ENCODE measurements around the gene CFAP92.

The CFAP92 gene

GRCh38 chr3:128923576-128923975 is 70.3 kb downstream of the CFAP92 start:
- no peak overlapping the region for H3K27ac ChIP-seq (ENCODE audit: low read length)
- H3K4me3 ChIP-seq (ENCODE audit: low read length): no peak overlapping the region
- H3K9ac ChIP-seq (ENCODE audit: low read depth, low read length): no peak overlapping the region
- peaks cover 13% of the 10 kb centered on the region; the same call in 1 of the 2 replicates for H3K36me3 ChIP-seq (ENCODE audit: insufficient read depth, low read depth, low read length)
- peaks cover 90% of the 10 kb centered on the region for H3K9me3 ChIP-seq (ENCODE audit: insufficient read depth, low read depth, low read length)
- no peaks in the 10 kb centered on the region for H3K27me3 ChIP-seq (ENCODE audit: insufficient read depth, low read length)
- no peaks in the 10 kb centered on the region for H3K4me1 ChIP-seq (ENCODE audit: insufficient read depth, low read length)

- Histone ChIP-seq H3K9me3 (ENCODE audit: insufficient read depth, low read depth, low read length) (peaks cover 90% of the 10 kb centered on the region), H3K4me3 (ENCODE audit: low read length) (no peak overlapping the region), H3K9ac (ENCODE audit: low read depth, low read length) (no peak overlapping the region)
Measured at GRCh38 chr3:128922804-128923459, 70.9 kb downstream of the CFAP92 start.

GRCh38 chr3:128919988-128920387 is 73.9 kb downstream of the CFAP92 start:
- H3K9me3 ChIP-seq (ENCODE audit: insufficient read depth, low read depth, low read length): peaks cover 70% of the 10 kb centered on the region
- H3K9ac ChIP-seq (ENCODE audit: low read depth, low read length): no peak overlapping the region
- no peaks in the 10 kb centered on the region for H3K27me3 ChIP-seq (ENCODE audit: insufficient read depth, low read length)
- H3K4me1 ChIP-seq (ENCODE audit: insufficient read depth, low read length): no peaks in the 10 kb centered on the region
- H3K27ac ChIP-seq (ENCODE audit: low read length): no peak overlapping the region
- no peak overlapping the region for H3K4me3 ChIP-seq (ENCODE audit: low read length)
- H3K36me3 ChIP-seq (ENCODE audit: insufficient read depth, low read depth, low read length): peaks cover 49% of the 10 kb centered on the region

More at GRCh38 chr3:128922804-128923459, 70.9 kb downstream of the CFAP92 start:
- Histone ChIP-seq H3K36me3 (ENCODE audit: insufficient read depth, low read depth, low read length) (peaks cover 20% of the 10 kb centered on the region; the same call in 1 of the 2 replicates), H3K4me1 (ENCODE audit: insufficient read depth, low read length) (no peaks in the 10 kb centered on the region), H3K27me3 (ENCODE audit: insufficient read depth, low read length) (no peaks in the 10 kb centered on the region), H3K27ac (ENCODE audit: low read length) (no peak overlapping the region)

- Histone ChIP-seq H3K27ac (ENCODE audit: low read length) (no peak overlapping the region), H3K9ac (ENCODE audit: low read depth, low read length) (no peak overlapping the region), H3K27me3 (ENCODE audit: insufficient read depth, low read length) (no peaks in the 10 kb centered on the region), H3K4me3 (ENCODE audit: low read length) (no peak overlapping the region), H3K4me1 (ENCODE audit: insufficient read depth, low read length) (no peaks in the 10 kb centered on the region), H3K36me3 (ENCODE audit: insufficient read depth, low read depth, low read length) (peaks cover 76% of the 10 kb centered on the region), H3K9me3 (ENCODE audit: insufficient read depth, low read depth, low read length) (peaks cover 44% of the 10 kb centered on the region)
Measured at GRCh38 chr3:128917291-128917690, 76.6 kb downstream of the CFAP92 start.

GRCh38 chr3:128914966-128915645 is 78.8 kb downstream of the CFAP92 start:
- Histone ChIP-seq H3K27me3 (ENCODE audit: insufficient read depth, low read length) (no peaks in the 10 kb centered on the region), H3K4me3 (ENCODE audit: low read length) (no peak overlapping the region), H3K36me3 (ENCODE audit: insufficient read depth, low read depth, low read length) (peaks cover 93% of the 10 kb centered on the region), H3K4me1 (ENCODE audit: insufficient read depth, low read length) (no peaks in the 10 kb centered on the region), H3K9me3 (ENCODE audit: insufficient read depth, low read depth, low read length) (peaks cover 26% of the 10 kb centered on the region), H3K9ac (ENCODE audit: low read depth, low read length) (no peak overlapping the region), H3K27ac (ENCODE audit: low read length) (no peak overlapping the region)

- peaks cover 95% of the 10 kb centered on the region for H3K36me3 ChIP-seq (ENCODE audit: insufficient read depth, low read depth, low read length)
Measured at GRCh38 chr3:128911911-128912310, 82.0 kb downstream of the CFAP92 start.

GRCh38 chr3:128910006-128910405 is 83.9 kb downstream of the CFAP92 start:
- Histone ChIP-seq H3K9me3 (ENCODE audit: insufficient read depth, low read depth, low read length) (no peaks in the 10 kb centered on the region), H3K4me3 (ENCODE audit: low read length) (no peak overlapping the region), H3K36me3 (ENCODE audit: insufficient read depth, low read depth, low read length) (peaks cover 94% of the 10 kb centered on the region), H3K9ac (ENCODE audit: low read depth, low read length) (no peak overlapping the region), H3K27ac (ENCODE audit: low read length) (no peak overlapping the region), H3K4me1 (ENCODE audit: insufficient read depth, low read length) (no peaks in the 10 kb centered on the region), H3K27me3 (ENCODE audit: insufficient read depth, low read length) (no peaks in the 10 kb centered on the region)

More at GRCh38 chr3:128911911-128912310, 82.0 kb downstream of the CFAP92 start:
- Histone ChIP-seq H3K9me3 (ENCODE audit: insufficient read depth, low read depth, low read length) (no peaks in the 10 kb centered on the region; the same call in 1 of the 2 replicates), H3K4me1 (ENCODE audit: insufficient read depth, low read length) (no peaks in the 10 kb centered on the region), H3K27ac (ENCODE audit: low read length) (no peak overlapping the region), H3K4me3 (ENCODE audit: low read length) (no peak overlapping the region), H3K9ac (ENCODE audit: low read depth, low read length) (no peak overlapping the region), H3K27me3 (ENCODE audit: insufficient read depth, low read length) (no peaks in the 10 kb centered on the region)

GRCh38 chr3:128908951-128909350 is 84.9 kb downstream of the CFAP92 start:
- peaks cover 92% of the 10 kb centered on the region for H3K36me3 ChIP-seq (ENCODE audit: insufficient read depth, low read depth, low read length)
- H3K9ac ChIP-seq (ENCODE audit: low read depth, low read length): no peak overlapping the region
- no peak overlapping the region for H3K27ac ChIP-seq (ENCODE audit: low read length)
- no peaks in the 10 kb centered on the region for H3K27me3 ChIP-seq (ENCODE audit: insufficient read depth, low read length)
- no peaks in the 10 kb centered on the region for H3K9me3 ChIP-seq (ENCODE audit: insufficient read depth, low read depth, low read length)
- H3K4me1 ChIP-seq (ENCODE audit: insufficient read depth, low read length): no peaks in the 10 kb centered on the region
- no peak overlapping the region for H3K4me3 ChIP-seq (ENCODE audit: low read length)

- no peaks in the 10 kb centered on the region for H3K9me3 ChIP-seq (ENCODE audit: insufficient read depth, low read depth, low read length)
- no peaks in the 10 kb centered on the region for H3K4me1 ChIP-seq (ENCODE audit: insufficient read depth, low read length)
- no peak overlapping the region for H3K4me3 ChIP-seq (ENCODE audit: low read length)
- peaks cover 92% of the 10 kb centered on the region for H3K36me3 ChIP-seq (ENCODE audit: insufficient read depth, low read depth, low read length)
- H3K27me3 ChIP-seq (ENCODE audit: insufficient read depth, low read length): no peaks in the 10 kb centered on the region
- H3K27ac ChIP-seq (ENCODE audit: low read length): no peak overlapping the region
- H3K9ac ChIP-seq (ENCODE audit: low read depth, low read length): no peak overlapping the region
Measured at GRCh38 chr3:128907706-128908445, 86.0 kb downstream of the CFAP92 start.

GRCh38 chr3:128906804-128907525 is 86.9 kb downstream of the CFAP92 start:
- H3K4me1 ChIP-seq (ENCODE audit: insufficient read depth, low read length): no peaks in the 10 kb centered on the region
- H3K4me3 ChIP-seq (ENCODE audit: low read length): no peak overlapping the region
- H3K27ac ChIP-seq (ENCODE audit: low read length): no peak overlapping the region
- no peaks in the 10 kb centered on the region for H3K9me3 ChIP-seq (ENCODE audit: insufficient read depth, low read depth, low read length)
- H3K27me3 ChIP-seq (ENCODE audit: insufficient read depth, low read length): no peaks in the 10 kb centered on the region
- peaks cover 92% of the 10 kb centered on the region for H3K36me3 ChIP-seq (ENCODE audit: insufficient read depth, low read depth, low read length)
- H3K9ac ChIP-seq (ENCODE audit: low read depth, low read length): no peak overlapping the region

GRCh38 chr3:128906031-128906803 is 87.7 kb downstream of the CFAP92 start:
- peaks cover 96% of the 10 kb centered on the region for H3K36me3 ChIP-seq (ENCODE audit: insufficient read depth, low read depth, low read length)
- H3K9me3 ChIP-seq (ENCODE audit: insufficient read depth, low read depth, low read length): no peaks in the 10 kb centered on the region
- no peak overlapping the region for H3K4me3 ChIP-seq (ENCODE audit: low read length)
- no peak overlapping the region for H3K27ac ChIP-seq (ENCODE audit: low read length)
- H3K4me1 ChIP-seq (ENCODE audit: insufficient read depth, low read length): no peaks in the 10 kb centered on the region
- H3K27me3 ChIP-seq (ENCODE audit: insufficient read depth, low read length): no peaks in the 10 kb centered on the region
- no peak overlapping the region for H3K9ac ChIP-seq (ENCODE audit: low read depth, low read length)
